ENCODE results near the gene EBNA1BP2.
"Not testable (repeated sequence)": the region's sequence is repeated elsewhere in the genome, so short reads cannot be mapped to it uniquely, and the experiment has no call there.

The EBNA1BP2 gene

GRCh38 chr1:43171876-43172526 is at the start of gene EBNA1BP2, which contains the start of gene CFAP57:
EBNA1BP2 (minus strand) TSS chr1:43172290; CDS start chr1:43172118, 172 bp downstream.
CFAP57 (plus strand) TSS chr1:43172330; CDS start chr1:43172754, 424 bp downstream.
- peak; percentile 97 for DNase-seq

GRCh38 chr1:43221797-43222196 is 49.7 kb upstream of the EBNA1BP2 start:
- DNase-seq: no peak

- DNase-seq: no peak
Measured at GRCh38 chr1:43220905-43221778, 49.1 kb upstream of the EBNA1BP2 start.

GRCh38 chr1:43217747-43218146 is 45.7 kb upstream of the EBNA1BP2 start:
- DNase-seq: no peak

GRCh38 chr1:43214501-43215444 is 42.7 kb upstream of the EBNA1BP2 start:
- DNase-seq: no peak

- not testable (repeated sequence) for DNase-seq
Measured at GRCh38 chr1:43208277-43208676, 36.2 kb upstream of the EBNA1BP2 start.

GRCh38 chr1:43207229-43207853 is 35.3 kb upstream of the EBNA1BP2 start:
- DNase-seq: peak; percentile 10

- DNase-seq: peak; percentile 38
Measured at GRCh38 chr1:43206600-43207228, 34.6 kb upstream of the EBNA1BP2 start.

GRCh38 chr1:43205671-43206070 is 33.6 kb upstream of the EBNA1BP2 start:
- no peak for DNase-seq

GRCh38 chr1:43204394-43204793 is 32.3 kb upstream of the EBNA1BP2 start:
- DNase-seq: no peak

GRCh38 chr1:43203859-43204258 is 31.8 kb upstream of the EBNA1BP2 start:
- no peak for DNase-seq

- DNase-seq: no peak
Measured at GRCh38 chr1:43199093-43199726, 27.1 kb upstream of the EBNA1BP2 start.

- DNase-seq: peak; percentile 17
Measured at GRCh38 chr1:43197343-43198127, 25.4 kb upstream of the EBNA1BP2 start.

GRCh38 chr1:43194509-43194908 is 22.4 kb upstream of the EBNA1BP2 start:
- DNase-seq: no peak

- DNase-seq: no peak
Measured at GRCh38 chr1:43188106-43188505, 16.0 kb upstream of the EBNA1BP2 start.

- no peak for DNase-seq
Measured at GRCh38 chr1:43184995-43185394, 12.9 kb upstream of the EBNA1BP2 start.

- no peak for DNase-seq
Measured at GRCh38 chr1:43184388-43184787, 12.3 kb upstream of the EBNA1BP2 start.

GRCh38 chr1:43177691-43178090 is 5.6 kb upstream of the EBNA1BP2 start:
- no peak for DNase-seq

- DNase-seq: no peak
Measured at GRCh38 chr1:43174873-43175272, 2.8 kb upstream of the EBNA1BP2 start.

GRCh38 chr1:43172527-43172972 is 460 bp upstream of the EBNA1BP2 start:
- peak; percentile 96 for DNase-seq
